HepG2 (cell line): ENCODE measurements around the gene IRX4.

Source experiments
- ELF1 ChIP-seq: sonication (generic); formaldehyde crosslinking; IDR thresholded peaks from 2 replicates; pipeline ENCODE4 v1.4.0; 2020; ENCODE audit warnings: missing genetic modification reagents
- FOXM1 ChIP-seq: sonication (generic); formaldehyde crosslinking; IDR thresholded peaks from 2 replicates; pipeline ENCODE4 v1.5.0; 2020; ENCODE audit warnings: missing genetic modification reagents
- IKZF1 ChIP-seq: fragments of 450-650 bp; IDR thresholded peaks from 2 replicates; pipeline ENCODE4 v1.7.1; 2016
- POLR2G ChIP-seq: fragments of 200-400 bp; formaldehyde crosslinking; IDR thresholded peaks from 2 replicates; pipeline ENCODE4 v1.6.1; 2018; ENCODE audit warnings: mild to moderate bottlenecking, low read depth, low read length, moderate library complexity
- ZNF235 ChIP-seq: sonication (generic); formaldehyde crosslinking; IDR thresholded peaks from 2 replicates; pipeline ENCODE4 v1.8.1; 2023; ENCODE audit warnings: mild to moderate bottlenecking, missing genetic modification reagents, borderline replicate concordance
- TF ChIP-seq, protein P1 (sequence below): sonication (generic); formaldehyde crosslinking; IDR thresholded peaks from 2 replicates; pipeline ENCODE4 v1.4.0; 2020; ENCODE audit warnings: mild to moderate bottlenecking, missing genetic modification reagents, borderline replicate concordance
- TF ChIP-seq, protein P2 (sequence below): sonication (generic); formaldehyde crosslinking; IDR thresholded peaks from 2 replicates; pipeline ENCODE4 v1.5.1; 2020; ENCODE audit warnings: mild to moderate bottlenecking, missing genetic modification reagents, moderate library complexity
- TF ChIP-seq, protein P3 (sequence below): IDR thresholded peaks from 2 replicates; pipeline ENCODE4 v1.6.1; 2012; ENCODE audit warnings: low read depth, low read length, improper control_type of control experiment
- TF ChIP-seq, protein P4 (sequence below), 2 experiments: sonication (generic) in 1 of 2; formaldehyde crosslinking in 1 of 2; IDR thresholded peaks; 2 replicates each; pipeline versions ENCODE4 v1.4.0 to v1.6.1; 2018 to 2020; ENCODE audit warnings: missing genetic modification reagents in 2 of 2, borderline replicate concordance in 1 of 2, low read depth in 1 of 2, mild to moderate bottlenecking in 1 of 2, missing biosample characterization in 1 of 2
- TF ChIP-seq, protein P5 (sequence below): sonication (generic); formaldehyde crosslinking; IDR thresholded peaks from 2 replicates; pipeline ENCODE4 v1.5.0; 2020; ENCODE audit warnings: mild to moderate bottlenecking, missing genetic modification reagents, moderate library complexity

DNA sequence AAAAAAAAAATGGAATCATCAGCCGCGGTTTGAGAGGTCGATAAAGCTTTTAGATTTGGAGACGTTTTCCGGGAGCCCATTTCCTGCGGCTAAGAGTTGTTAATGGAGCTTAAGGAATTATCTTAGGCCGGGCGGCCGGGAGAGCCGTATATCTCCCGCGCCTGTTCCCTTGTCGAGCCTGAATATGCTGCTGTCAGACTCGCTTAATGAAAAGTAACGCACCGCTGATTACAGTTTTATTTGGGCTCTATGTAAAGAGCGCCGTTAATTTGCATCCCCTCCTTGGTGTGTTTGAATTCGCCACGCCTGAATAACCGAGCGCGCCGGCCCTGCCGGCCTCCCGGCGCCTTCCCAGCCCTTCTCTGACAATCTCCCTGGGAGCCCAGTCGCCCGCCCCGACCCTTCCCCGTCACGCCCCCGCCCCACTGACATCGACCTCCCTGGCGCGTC is 7.9 kb downstream of the IRX4 start:
- TF ChIP-seq, protein P1, sequence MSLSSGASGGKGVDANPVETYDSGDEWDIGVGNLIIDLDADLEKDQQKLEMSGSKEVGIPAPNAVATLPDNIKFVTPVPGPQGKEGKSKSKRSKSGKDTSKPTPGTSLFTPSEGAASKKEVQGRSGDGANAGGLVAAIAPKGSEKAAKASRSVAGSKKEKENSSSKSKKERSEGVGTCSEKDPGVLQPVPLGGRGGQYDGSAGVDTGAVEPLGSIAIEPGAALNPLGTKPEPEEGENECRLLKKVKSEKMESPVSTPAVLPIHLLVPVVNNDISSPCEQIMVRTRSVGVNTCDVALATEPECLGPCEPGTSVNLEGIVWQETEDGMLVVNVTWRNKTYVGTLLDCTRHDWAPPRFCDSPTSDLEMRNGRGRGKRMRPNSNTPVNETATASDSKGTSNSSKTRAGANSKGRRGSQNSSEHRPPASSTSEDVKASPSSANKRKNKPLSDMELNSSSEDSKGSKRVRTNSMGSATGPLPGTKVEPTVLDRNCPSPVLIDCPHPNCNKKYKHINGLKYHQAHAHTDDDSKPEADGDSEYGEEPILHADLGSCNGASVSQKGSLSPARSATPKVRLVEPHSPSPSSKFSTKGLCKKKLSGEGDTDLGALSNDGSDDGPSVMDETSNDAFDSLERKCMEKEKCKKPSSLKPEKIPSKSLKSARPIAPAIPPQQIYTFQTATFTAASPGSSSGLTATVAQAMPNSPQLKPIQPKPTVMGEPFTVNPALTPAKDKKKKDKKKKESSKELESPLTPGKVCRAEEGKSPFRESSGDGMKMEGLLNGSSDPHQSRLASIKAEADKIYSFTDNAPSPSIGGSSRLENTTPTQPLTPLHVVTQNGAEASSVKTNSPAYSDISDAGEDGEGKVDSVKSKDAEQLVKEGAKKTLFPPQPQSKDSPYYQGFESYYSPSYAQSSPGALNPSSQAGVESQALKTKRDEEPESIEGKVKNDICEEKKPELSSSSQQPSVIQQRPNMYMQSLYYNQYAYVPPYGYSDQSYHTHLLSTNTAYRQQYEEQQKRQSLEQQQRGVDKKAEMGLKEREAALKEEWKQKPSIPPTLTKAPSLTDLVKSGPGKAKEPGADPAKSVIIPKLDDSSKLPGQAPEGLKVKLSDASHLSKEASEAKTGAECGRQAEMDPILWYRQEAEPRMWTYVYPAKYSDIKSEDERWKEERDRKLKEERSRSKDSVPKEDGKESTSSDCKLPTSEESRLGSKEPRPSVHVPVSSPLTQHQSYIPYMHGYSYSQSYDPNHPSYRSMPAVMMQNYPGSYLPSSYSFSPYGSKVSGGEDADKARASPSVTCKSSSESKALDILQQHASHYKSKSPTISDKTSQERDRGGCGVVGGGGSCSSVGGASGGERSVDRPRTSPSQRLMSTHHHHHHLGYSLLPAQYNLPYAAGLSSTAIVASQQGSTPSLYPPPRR (CRISPR knock-in tag): no peak
- TF ChIP-seq, protein P2, sequence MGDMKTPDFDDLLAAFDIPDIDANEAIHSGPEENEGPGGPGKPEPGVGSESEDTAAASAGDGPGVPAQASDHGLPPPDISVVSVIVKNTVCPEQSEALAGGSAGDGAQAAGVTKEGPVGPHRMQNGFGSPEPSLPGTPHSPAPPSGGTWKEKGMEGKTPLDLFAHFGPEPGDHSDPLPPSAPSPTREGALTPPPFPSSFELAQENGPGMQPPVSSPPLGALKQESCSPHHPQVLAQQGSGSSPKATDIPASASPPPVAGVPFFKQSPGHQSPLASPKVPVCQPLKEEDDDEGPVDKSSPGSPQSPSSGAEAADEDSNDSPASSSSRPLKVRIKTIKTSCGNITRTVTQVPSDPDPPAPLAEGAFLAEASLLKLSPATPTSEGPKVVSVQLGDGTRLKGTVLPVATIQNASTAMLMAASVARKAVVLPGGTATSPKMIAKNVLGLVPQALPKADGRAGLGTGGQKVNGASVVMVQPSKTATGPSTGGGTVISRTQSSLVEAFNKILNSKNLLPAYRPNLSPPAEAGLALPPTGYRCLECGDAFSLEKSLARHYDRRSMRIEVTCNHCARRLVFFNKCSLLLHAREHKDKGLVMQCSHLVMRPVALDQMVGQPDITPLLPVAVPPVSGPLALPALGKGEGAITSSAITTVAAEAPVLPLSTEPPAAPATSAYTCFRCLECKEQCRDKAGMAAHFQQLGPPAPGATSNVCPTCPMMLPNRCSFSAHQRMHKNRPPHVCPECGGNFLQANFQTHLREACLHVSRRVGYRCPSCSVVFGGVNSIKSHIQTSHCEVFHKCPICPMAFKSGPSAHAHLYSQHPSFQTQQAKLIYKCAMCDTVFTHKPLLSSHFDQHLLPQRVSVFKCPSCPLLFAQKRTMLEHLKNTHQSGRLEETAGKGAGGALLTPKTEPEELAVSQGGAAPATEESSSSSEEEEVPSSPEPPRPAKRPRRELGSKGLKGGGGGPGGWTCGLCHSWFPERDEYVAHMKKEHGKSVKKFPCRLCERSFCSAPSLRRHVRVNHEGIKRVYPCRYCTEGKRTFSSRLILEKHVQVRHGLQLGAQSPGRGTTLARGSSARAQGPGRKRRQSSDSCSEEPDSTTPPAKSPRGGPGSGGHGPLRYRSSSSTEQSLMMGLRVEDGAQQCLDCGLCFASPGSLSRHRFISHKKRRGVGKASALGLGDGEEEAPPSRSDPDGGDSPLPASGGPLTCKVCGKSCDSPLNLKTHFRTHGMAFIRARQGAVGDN: no peak
- no peak for TF ChIP-seq POLR2G
- no peak for TF ChIP-seq FOXM1 (CRISPR knock-in tag)
- TF ChIP-seq, protein P3, sequence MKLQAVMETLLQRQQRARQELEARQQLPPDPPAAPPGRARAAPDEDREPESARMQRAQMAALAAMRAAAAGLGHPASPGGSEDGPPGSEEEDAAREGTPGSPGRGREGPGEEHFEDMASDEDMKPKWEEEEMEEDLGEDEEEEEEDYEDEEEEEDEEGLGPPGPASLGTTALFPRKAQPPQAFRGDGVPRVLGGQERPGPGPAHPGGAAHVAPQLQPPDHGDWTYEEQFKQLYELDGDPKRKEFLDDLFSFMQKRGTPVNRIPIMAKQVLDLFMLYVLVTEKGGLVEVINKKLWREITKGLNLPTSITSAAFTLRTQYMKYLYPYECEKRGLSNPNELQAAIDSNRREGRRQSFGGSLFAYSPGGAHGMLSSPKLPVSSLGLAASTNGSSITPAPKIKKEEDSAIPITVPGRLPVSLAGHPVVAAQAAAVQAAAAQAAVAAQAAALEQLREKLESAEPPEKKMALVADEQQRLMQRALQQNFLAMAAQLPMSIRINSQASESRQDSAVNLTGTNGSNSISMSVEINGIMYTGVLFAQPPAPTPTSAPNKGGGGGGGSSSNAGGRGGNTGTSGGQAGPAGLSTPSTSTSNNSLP: no peak
- TF ChIP-seq, protein P4, sequence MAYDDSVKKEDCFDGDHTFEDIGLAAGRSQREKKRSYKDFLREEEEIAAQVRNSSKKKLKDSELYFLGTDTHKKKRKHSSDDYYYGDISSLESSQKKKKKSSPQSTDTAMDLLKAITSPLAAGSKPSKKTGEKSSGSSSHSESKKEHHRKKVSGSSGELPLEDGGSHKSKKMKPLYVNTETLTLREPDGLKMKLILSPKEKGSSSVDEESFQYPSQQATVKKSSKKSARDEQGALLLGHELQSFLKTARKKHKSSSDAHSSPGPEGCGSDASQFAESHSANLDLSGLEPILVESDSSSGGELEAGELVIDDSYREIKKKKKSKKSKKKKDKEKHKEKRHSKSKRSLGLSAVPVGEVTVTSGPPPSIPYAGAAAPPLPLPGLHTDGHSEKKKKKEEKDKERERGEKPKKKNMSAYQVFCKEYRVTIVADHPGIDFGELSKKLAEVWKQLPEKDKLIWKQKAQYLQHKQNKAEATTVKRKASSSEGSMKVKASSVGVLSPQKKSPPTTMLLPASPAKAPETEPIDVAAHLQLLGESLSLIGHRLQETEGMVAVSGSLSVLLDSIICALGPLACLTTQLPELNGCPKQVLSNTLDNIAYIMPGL (CRISPR knock-in tag; IDR thresholded peaks at IDR 0.05; ENCODE audit: borderline replicate concordance in 1 of 2, low read depth in 1 of 2): no peak
- TF ChIP-seq, protein P5, sequence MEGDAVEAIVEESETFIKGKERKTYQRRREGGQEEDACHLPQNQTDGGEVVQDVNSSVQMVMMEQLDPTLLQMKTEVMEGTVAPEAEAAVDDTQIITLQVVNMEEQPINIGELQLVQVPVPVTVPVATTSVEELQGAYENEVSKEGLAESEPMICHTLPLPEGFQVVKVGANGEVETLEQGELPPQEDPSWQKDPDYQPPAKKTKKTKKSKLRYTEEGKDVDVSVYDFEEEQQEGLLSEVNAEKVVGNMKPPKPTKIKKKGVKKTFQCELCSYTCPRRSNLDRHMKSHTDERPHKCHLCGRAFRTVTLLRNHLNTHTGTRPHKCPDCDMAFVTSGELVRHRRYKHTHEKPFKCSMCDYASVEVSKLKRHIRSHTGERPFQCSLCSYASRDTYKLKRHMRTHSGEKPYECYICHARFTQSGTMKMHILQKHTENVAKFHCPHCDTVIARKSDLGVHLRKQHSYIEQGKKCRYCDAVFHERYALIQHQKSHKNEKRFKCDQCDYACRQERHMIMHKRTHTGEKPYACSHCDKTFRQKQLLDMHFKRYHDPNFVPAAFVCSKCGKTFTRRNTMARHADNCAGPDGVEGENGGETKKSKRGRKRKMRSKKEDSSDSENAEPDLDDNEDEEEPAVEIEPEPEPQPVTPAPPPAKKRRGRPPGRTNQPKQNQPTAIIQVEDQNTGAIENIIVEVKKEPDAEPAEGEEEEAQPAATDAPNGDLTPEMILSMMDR (CRISPR knock-in tag): no peak
- TF ChIP-seq ZNF235: no peak
- no peak for TF ChIP-seq IKZF1
- no peak for TF ChIP-seq ELF1 (CRISPR knock-in tag)
